Stimulated activated CD8-positive, alpha-beta memory T cell treated with anti-CD3 and anti-CD28 coated beads, Interleukin-15, amount 100 ng/mL, for 48 hours (primary cell): ENCODE results near the gene MCUR1.
A peak's percentile ranks its signal among the peaks of the same experiment; 100 is the strongest.
"Not testable (repeated sequence)": the region's sequence is repeated elsewhere in the genome, so short reads cannot be mapped to it uniquely, and the experiment has no call there.

Source experiments
- DNase-seq, 2 donors: peaks; one replicate each; pipeline ENCODE4 v3.0.0-alpha.2; 2020; ENCODE audit warnings: low read depth in 2 of 2

The MCUR1 gene

GRCh38 chr6:13828656-13829301, 14.4 kb upstream of the MCUR1 start:
- not testable (repeated sequence) for DNase-seq

GRCh38 chr6:13827032-13827431, 12.7 kb upstream of the MCUR1 start:
- no peak for DNase-seq

GRCh38 chr6:13825871-13826270, 11.5 kb upstream of the MCUR1 start:
- DNase-seq: no peak

- no peak for DNase-seq
Measured at GRCh38 chr6:13818341-13818740, 4.0 kb upstream of the MCUR1 start.

GRCh38 chr6:13814938-13815575, 700 bp upstream of the MCUR1 start:
- no peak for DNase-seq

GRCh38 chr6:13813621-13814175, 659 bp downstream of the MCUR1 start:
- DNase-seq: no peak

- DNase-seq: no peak
Measured at GRCh38 chr6:13813026-13813425, 1.3 kb downstream of the MCUR1 start.

GRCh38 chr6:13812359-13812642, 2.1 kb downstream of the MCUR1 start:
- DNase-seq: no peak

- no peak for DNase-seq
Measured at GRCh38 chr6:13811627-13812358, 2.6 kb downstream of the MCUR1 start.

- no peak for DNase-seq
Measured at GRCh38 chr6:13810688-13811446, 3.5 kb downstream of the MCUR1 start.

- no peak for DNase-seq
Measured at GRCh38 chr6:13808801-13809200, 5.6 kb downstream of the MCUR1 start.

GRCh38 chr6:13807696-13808095, 6.7 kb downstream of the MCUR1 start:
- DNase-seq: no peak

- no peak for DNase-seq
Measured at GRCh38 chr6:13803581-13803980, 10.8 kb downstream of the MCUR1 start.

- DNase-seq: no peak
Measured at GRCh38 chr6:13800615-13801014, 13.7 kb downstream of the MCUR1 start.

- DNase-seq: no peak
Measured at GRCh38 chr6:13796781-13797180, 17.6 kb downstream of the MCUR1 start.

GRCh38 chr6:13795041-13795750, 19.2 kb downstream of the MCUR1 start:
- peak; percentile 69 to 70 for DNase-seq

GRCh38 chr6:13794184-13794583, 20.2 kb downstream of the MCUR1 start:
- no peak for DNase-seq

- DNase-seq: no peak
Measured at GRCh38 chr6:13789746-13790145, 24.6 kb downstream of the MCUR1 start.

- DNase-seq: peak in 1 of 2 donors; percentile 11
Measured at GRCh38 chr6:13788820-13789219, 25.5 kb downstream of the MCUR1 start.

- DNase-seq: no peak
Measured at GRCh38 chr6:13787137-13787536, 27.2 kb downstream of the MCUR1 start.

GRCh38 chr6:13780162-13780561, 34.2 kb downstream of the MCUR1 start:
- not testable (repeated sequence) for DNase-seq

GRCh38 chr6:13778028-13778427, 36.3 kb downstream of the MCUR1 start:
- no peak for DNase-seq
